NCI-H146 treated with DMSO at 0.1 percent for 48 hours (cell line): ENCODE data around the gene PALD1.
A peak's percentile ranks its signal among the peaks of the same experiment; 100 is the strongest.

Experiments used
- DNase-seq: peaks from one replicate; lab custom pipeline; 2025; ENCODE audit not compliant: unreplicated experiment; lab: John Stamatoyannopoulos, UW

PALD1 gene

GRCh38 chr10:70535001-70535400 is 56.4 kb downstream of the PALD1 start:
- no peak for DNase-seq

DNA sequence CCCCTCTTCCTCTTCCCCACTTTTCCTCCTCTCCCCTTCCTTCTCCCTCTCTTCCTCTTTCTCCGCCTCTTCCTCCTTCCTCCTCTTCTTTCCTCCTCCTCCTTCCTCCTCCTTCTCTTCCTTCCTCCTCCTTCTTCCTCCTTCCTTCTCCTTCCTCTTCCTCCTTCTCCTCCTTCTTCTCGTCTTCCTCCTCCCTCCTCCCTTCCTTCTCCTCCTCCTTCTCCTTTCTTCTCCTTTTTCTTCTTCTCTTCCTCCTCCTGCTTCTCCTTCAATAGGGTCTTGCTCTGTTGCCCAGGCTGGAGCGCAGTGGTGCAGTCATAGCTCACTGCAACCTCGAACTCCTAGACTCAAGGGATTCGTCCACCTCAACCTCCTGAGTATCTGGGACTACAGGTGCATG is 56.9 kb downstream of the PALD1 start:
- no peak for DNase-seq

- DNase-seq = no peak
Observed at GRCh38 chr10:70536196-70536861, 57.8 kb downstream of the PALD1 start.

- DNase-seq = no peak
Observed at GRCh38 chr10:70537398-70538194, 59.0 kb downstream of the PALD1 start.

GRCh38 chr10:70538195-70538520 is 59.6 kb downstream of the PALD1 start:
- no peak for DNase-seq

DNA sequence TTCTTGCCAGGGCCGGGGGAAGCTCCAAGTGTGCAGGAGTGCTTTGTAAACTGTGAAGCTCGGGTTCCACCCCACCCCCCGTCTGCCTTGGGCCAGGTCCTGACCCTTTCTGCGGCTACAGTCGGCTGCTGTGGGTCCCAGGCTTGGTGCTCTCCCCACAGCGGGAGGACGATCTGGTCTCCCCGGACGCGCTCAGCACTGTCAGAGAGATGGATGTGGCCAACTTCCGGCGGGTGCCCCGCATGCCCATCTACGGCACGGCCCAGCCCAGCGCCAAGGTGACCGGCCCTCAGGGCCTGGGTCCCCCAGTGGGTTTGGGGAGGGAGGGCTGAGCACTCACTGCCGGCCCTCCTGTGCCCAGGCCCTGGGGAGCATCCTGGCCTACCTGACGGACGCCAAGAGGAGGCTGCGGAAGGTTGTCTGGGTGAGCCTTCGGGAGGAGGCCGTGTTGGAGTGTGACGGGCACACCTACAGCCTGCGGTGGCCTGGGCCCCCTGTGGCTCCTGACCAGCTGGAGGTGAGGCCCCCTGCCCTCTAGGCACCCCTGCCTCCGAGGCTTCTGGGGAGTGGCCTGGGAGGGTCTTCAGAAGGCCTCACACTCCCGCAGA is 60.3 kb downstream of the PALD1 start:
- DNase-seq = no peak

GRCh38 chr10:70539471-70539870 is 60.9 kb downstream of the PALD1 start:
- no peak for DNase-seq

DNA sequence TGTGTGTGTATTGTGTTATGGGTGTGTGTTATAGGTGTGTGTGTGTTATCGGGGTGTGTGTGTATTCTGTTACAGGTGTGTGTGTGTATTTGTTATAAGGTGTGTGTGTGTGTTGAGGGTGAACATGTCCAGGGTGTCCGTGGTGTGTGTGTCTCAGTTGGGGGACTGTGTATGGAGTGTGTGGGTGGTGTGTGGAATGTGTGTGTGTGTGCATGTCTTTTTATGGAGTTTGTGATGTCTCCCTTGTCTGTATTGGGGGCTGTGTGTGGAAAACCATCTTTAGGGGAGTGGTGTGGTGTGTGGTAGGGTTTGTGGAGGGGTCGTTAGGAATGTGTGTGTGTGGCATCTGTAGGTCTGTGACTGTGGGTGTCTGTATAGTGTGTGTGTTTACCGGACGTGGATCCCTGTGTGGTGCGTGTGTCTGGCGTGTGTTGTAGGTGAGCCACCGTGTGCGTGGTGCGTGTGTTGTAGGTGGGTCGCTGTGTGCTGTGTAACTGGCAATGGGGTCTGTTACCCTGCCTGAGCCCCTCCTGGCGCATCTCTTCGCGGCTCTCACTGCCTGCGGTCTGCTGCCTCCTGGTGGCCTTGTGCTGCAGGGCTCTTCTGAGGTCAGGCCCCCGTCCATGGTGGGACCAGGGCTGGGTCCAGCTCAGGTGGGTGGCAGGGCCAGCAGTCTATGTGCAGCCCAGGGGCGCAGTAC is 61.7 kb downstream of the PALD1 start:
- DNase-seq = no peak

DNA sequence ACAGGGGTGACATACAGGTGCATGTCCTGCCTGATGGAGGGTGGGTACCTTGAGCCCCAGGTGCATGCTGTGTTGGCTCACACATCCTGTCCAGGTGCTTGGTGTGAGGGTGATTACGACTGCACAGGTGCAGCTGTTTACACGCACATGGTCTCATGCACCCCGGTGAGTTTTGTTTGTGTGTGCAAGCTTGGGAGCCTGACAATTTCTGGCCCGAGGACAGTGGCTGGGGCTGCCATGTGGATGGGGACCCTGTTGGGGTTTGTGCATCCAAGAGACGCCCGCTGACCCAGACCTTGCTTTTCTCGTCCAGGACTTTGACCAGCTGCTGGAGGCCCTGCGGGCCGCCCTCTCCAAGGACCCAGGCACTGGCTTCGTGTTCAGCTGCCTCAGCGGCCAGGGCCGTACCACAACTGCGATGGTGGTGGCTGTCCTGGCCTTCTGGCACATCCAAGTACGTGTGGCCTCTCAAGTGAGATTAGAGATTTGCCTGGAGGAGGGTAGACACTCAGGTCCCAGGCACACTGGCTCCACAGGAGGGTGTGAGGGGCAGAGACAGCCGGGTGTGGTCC is 62.3 kb downstream of the PALD1 start:
- peak; percentile 89 for DNase-seq

DNA sequence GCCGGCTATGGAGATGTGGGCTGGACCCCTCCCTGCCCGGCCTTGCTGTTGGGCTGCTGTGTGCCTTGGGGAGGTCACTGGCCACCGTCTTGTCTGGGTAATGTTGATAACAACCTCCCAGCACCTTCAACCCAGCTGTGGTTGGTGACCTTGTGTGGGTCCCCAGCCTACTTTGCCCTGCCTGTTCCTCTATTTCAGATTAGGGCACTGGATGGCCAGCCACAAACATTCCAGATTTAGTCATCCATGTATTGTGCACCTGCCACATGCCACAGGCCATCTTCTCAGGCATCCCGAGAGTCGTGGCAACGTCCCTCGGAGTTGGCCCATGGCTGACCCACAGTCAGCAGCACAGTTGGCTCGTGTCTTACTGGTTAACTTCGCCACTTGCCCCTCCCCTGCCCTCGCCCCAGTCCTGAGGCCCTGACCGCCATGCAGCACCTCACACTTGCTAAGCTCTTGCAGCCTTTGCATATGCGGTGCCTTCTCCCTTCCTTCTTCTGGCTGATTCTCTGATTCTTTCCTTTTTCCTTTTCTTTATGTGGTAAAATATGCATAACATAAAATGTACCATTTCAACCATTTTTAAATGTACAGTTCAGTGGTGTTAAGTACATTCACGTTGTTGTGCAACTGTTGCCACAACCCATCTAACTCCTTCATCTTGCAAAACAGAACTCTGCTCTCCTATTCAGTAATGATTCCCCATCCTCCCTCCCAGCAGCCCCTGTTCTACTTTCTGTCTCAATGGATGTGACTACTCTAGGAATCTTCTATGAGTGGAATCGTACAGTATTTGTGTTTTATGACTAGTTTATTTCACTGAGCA is 63.4 kb downstream of the PALD1 start:
- DNase-seq = no peak

DNA sequence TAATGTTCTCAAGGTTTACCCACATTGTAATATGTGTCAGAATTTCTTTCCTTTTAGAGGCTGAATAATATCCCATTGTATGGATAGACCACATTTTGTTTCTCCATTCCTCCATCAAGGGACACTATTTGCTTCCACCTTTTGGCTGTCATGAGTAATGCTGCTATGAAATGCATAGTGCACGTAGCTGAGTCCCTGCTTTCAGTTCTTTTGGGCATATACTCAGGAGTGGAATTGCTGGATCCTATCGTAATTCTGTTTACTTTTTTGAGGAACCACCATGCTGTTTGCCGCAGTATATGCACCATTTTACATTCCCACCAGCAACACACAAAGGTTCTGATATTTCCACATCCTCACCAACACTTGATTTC is 64.0 kb downstream of the PALD1 start:
- DNase-seq = no peak

GRCh38 chr10:70543911-70544310 is 65.3 kb downstream of the PALD1 start:
- DNase-seq = no peak

DNA sequence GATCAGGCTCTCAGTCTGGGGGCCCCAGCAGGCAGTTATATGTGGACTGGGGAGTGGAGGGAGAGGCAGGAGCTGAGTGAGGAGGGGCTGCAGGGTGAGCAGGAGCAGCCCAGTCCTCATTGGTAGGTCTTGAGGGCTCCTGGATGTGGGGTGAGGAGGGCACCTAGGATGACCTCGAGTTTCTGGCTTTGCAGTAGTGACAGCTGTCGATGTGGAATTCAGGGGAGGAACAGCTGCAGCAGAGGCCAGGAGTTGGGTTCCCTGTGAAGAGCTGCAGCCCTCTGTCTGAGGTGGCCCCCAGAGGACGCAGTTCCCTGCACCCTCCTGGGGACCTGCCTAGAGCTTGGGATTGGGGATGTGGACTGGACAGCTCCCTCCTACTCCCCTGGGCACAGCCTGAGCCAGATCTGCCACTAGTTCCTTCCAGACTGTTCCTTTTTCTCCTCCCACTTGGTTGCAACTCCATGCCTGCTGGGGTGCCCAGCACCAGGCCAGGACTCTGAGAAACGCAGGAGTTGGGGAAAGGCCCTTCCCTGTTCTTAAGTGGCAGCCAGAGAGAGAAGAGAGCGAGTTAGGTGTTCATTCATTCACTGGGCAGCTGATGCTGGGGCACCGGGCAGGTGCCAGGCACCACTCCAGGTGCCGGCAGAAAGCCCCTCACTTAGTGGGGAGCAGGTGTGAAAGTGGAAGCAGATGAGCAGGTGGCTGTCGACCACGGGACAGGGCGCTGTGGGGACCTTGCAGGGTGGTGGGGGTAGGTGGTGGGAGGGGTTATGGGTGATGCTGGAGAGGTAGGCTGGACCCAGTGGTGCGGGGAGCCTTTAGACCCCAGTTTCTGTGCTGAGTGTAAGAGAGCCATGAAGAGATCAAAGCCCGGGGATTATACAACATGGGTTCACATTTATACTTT is 66.1 kb downstream of the PALD1 start:
- no peak for DNase-seq

DNA sequence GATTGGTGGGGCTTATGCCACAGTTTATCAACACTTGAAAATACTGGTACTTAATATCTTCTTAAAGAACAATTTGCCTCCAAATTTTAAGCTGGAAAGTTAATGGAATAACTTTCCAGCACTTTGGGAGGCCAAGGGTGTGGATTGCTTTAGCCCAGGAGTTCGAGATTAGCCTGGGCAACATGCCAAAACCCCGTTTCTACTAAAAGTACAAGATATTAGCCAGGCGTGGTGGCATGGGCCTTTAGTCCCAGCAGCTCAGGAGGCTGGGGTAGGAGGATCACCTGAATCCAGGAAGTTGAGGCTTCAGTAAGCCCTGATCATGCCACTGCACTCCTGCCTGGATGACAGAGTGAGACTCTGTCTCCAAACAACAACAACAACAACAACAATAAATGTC is 68.0 kb downstream of the PALD1 start:
- no peak for DNase-seq

- no peak for DNase-seq
Observed at GRCh38 chr10:70549351-70549961, 70.9 kb downstream of the PALD1 start.

GRCh38 chr10:70549962-70550458 is 71.4 kb downstream of the PALD1 start:
- peak; percentile 19 for DNase-seq

DNA sequence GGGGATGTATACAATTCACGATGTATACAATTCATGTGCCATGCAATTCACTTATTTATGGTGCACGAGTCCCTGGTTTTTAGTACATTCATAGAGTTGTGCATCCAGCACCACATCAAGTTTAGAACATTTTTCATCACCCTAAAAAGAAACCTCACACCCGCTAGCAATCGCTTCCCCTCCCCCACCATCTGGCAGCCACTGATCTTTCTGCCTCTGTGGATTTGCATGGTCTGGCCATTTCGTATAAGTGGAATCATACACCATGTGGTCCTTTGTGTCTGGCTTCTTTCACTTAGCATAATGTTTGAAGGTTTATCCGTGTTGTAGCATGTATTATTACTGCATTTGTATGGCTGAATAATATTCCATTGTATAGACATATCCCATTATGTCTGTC is 71.9 kb downstream of the PALD1 start:
- DNase-seq = no peak

GRCh38 chr10:70551466-70551865 is 72.9 kb downstream of the PALD1 start:
- DNase-seq = no peak

DNA sequence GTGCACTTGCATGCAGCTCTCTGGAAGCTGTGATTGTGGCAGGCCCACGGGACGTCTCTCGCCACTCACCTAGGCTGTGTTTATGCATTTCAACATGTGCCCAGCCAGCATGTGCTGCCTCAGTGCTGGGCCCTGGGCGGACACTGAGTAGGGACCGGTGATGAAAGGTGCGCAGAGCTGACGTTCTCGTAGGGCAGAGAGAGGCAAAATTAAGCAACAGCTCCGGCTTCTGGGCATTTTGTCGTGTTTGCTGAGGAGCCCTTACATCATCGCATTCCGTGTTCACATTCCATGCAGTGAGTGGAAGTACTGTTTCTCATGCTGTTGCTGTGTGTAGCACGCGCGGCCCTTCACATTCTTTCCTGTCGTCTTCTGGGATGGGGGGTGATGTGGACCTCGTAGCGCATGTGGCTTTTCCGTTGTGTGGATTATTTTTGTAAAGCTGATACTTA is 73.4 kb downstream of the PALD1 start:
- no peak for DNase-seq
